A549 treated with Mapracorat at 1 μM for 4 hours (cell line): ENCODE measurements around the gene CEND1. TPM values are rescaled to one million over a fixed set of nuclear protein-coding genes. Genes with fewer than 3 reads are reported as not detected.

ENCODE experiments used
- total RNA-seq: library from RNA; stranded (reverse); fragments of 200-300 nt; extraction: Qiagen RNA extraction; gene quantifications from 5 replicates; pipeline ENCODE4 v1.2.3, GENCODE V29; 2022

CEND1 gene
- total RNA-seq = 1.9 to 2.7 TPM (median 2.2 TPM) in 5 replicates

DNA sequence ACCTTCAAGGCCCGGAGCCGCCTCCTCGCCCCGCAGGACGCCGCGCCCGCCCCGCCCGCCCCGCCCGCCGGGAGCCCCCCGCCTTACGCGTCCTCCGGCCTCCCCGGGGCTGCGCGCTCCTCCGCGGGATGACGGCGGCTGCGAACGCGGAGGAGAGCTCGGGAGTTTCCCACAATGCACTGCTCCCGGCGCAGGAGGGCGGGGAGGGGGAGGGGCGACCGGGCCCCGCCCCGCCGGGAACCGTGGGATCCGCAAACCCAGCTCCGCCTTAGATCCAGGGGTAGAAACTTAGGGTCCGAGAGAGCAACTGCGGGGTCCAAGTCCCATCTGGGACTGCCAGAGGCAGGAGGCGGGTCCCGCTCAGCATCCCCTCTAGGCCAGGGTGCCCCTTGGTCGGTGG, at the start of gene CEND1:
Gene CEND1 (minus strand): TSS at position 148 of the 400 bp plus-strand sequence. CDS start 1,514 bp downstream, outside the sequence.

DNA sequence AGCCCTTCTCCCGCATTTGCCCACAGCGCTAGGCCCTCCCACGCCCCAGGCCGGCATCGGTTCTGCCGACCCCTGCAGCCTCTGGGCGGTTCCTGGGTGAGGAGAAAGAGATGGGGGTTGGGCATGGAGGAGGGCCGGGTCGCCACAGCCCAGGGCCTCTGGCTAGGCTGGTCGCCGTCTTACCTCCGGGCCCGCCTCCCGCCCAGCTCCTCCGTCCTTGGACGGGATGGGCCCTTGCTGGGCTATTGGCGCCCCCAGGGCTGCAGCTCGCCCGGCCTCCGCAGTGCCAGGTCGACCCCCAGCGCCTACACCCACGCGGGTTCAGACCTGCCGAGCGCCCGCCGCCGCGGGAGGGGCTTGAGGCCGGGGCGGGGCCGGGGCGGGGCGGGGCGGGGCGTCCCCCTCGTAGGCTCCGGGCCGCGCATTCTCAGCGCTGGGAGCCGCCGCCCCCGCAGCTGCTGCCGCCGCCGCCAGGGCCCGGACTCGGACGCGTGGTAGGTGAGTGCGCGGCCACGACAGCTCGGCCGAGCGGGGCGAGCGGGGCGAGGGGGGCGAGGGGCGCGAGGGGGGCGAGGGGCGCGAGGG, 42.7 kb upstream of the CEND1 start, which contains the start of gene CD151:
Gene CD151 (plus strand): TSS at position 424 of the 585 bp plus-strand sequence. CDS start 3,118 bp downstream, outside the sequence.

DNA sequence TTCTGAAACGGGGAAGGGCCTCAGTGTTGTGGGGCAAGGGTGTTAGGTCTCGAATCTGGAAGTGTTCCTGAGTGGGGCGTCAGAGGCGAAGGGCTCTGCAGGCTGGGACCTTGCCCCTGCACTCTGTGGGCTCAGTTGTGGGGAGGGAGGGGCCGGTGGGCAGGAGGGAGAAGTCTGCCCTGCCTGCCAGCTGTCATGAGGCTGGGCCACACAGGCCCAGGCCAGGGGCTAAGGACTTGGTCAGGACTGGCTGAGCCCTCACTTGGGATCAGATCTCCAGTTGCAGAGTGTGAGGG, 38.0 kb upstream of the CEND1 start, which contains the start of gene CRACR2B:
Gene CRACR2B (plus strand): TSS at position 23 of the 296 bp plus-strand sequence. CDS start 689 bp downstream, outside the sequence.

DNA sequence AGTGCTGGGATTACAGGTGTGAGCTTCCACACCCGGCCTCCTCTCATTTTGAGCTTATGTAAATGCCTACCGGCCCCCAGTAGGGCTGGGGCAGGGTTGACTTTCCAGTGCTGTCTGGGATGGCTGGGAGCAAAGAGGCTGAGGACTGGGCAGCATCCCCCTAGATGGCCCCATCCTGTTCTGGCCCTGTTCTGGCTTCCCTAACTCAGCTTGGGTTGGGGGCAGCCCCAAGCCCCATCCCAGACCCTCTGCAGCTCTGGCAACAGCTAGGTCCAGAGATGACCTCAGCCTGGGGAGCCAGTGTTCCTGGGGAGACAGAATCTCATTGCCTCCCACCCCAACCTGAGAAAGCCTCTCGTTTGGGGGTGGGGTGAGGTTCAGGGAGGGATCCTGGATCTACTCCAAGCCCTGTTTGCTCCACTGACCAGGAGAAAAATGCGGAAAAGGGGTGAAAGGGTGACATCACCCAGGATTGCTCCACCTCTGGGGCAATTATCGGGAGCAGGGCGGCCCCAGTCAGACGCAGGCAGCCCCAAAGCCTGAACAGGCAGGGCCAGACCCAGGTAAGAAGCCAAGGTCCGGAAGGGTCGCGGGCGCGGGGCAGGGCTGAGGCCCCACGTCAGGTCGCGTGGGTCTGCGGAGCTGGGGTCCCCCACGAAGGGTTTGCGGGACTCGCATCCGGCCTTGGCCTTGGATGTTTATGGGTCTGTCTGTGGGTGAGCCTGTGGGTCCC, 28.7 kb upstream of the CEND1 start, which contains the start of gene PNPLA2:
Gene PNPLA2 (plus strand): TSS at position 519 of the 733 bp plus-strand sequence. CDS start 805 bp downstream, outside the sequence.

DNA sequence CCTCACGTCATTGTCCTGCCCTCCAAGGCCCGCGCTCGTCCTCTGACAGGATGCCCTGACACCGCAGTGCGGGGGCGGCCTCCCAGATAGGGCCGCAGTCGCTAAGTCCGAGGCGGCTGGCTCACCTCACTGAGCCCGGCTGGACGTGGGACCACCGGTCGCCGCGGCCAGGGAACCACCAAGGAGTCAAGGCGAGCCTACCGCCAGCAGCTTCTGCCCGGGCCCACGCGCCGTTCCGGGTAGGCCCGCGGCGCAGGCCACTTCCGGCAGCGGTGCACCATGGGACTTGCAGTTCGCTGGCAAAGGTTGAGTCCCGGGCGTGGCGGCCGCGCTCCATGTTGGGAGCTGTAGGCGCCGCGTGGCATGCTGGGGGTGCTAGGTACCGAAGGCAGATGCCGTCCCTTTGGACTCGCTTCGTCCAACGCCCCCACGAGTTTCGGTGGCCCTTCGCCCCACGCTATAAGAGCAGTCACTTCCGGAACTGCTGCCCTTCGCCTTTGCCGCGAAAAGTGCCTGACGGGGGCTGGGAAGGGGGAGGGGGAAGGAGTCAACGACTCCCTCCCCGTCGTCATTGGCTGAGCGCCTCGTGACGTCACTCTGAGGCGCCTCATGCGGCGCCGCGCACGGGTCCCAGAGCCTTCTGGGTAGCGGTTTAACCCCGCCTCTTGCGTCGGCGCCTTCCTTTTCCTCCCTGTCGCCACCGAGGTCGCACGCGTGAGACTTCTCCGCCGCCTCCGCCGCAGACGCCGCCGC, 19.6 kb upstream of the CEND1 start, which contains the start of gene RPLP2:
Gene RPLP2 (plus strand): TSS at position 681 of the 753 bp plus-strand sequence. CDS start 268 bp downstream, outside the sequence.

DNA sequence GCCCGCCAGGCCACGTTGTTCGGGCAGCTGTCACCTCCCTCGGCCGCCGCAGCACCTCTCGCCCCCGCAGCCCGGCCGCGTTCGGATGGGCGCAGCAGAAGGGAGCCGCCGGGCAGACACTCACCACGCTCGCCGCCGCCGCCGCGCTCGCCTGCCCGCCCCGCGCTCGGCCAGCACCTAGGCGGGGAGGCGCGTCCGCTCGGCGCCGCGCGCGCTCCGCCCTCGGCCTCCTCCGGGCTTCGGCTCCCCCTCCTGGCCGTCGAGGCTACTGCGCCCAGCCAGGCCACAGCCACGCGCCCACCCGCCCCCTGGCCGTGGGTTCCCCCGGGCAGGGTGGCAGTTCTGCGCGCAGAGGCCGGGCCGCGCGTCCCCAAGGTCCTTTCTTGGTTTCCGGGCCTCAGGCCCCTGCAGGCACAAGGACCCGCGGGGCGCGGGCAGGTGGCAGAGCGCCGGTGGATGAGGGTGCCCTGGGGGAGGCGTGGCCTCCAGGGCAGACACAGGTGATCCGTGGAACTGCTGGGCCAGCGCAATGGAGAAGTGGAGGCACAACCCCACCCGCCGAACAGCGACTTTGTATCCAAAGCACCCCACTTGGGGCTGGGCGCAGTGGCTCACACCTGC, 8.3 kb upstream of the CEND1 start, which contains the start of gene SLC25A22:
Gene SLC25A22 (minus strand): TSS at position 189 of the 621 bp plus-strand sequence. CDS start 3,275 bp downstream, outside the sequence.

DNA sequence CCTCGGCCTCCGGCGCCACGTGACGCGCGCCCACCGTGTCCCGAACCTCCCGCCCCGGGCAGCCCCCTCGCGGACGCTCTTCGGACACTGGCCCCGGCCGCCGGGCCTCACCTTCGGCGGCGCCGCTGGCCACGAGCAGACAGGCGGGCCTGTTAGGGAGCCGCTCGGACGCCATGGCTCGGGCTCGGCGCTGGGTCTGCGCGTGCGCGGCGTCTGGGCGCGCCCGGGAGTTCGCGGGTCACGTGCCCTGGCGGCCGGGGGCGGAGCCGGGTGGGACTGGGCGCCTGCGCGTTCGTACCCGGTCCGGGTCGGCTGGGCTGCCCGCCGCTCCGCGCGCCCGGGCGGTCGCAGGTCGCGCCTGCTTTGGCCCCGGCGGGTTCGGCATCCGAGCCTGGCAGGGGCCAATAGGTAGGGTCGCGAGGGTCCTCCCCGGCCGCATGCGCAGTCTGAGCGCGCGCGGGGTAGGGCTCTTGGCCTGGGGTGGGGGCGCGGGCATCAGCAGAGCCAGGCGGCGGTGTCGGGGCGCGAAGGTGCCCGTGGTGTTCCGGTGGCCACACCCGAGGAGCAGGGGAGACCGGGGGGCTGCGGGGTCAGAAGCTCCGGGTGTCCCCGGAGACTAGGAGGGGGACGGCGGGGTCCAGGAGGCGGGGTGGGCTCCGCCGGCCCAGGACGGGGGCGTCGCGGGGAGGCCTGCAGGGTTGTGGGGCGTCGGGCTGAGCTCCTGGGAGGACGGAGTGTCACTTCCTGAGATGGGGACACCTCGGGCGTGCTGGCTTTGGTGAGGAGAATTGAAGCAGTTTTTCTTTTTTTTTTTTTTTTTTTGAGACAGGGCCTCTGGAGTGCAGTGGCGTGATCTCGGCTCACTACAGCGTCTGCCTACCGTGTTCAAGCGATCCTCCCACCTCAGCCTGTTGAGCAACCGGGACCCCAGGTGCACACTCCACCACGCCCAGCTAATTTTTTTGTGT, 12.3 kb downstream of the CEND1 start, which contains the start of gene GATD1:
Gene GATD1 (minus strand): TSS at position 200 of the 968 bp plus-strand sequence. CDS start 25 bp downstream, at position 175.

GRCh38 chr11:747158-748006, 42.5 kb downstream of the CEND1 start, which contains the start of gene TALDO1:
Gene TALDO1, plus strand, starts transcription at chr11:747464. Its CDS starts 18 bp downstream, at chr11:747482.

Other genes starting within 250 kb of the CEND1 start
- gene LMNTD2, start 229.4 kb downstream of the CEND1 start, total RNA-seq = 2.0 to 3.0 TPM (median 2.7 TPM) in 5 replicates
- 39.7 to 54.5 TPM (median 51.0 TPM) in 5 replicates for gene RASSF7, start 229.1 kb downstream of the CEND1 start, total RNA-seq
- 26.6 to 36.8 TPM (median 36.2 TPM) in 5 replicates for gene PHRF1, start 213.6 kb downstream of the CEND1 start, total RNA-seq
- gene IRF7, start 174.1 kb downstream of the CEND1 start, total RNA-seq = 5.0 to 7.9 TPM (median 6.0 TPM) in 5 replicates
- 0.06 to 0.26 TPM (median 0.18 TPM) in 4 of 5 replicates, not detected in the other for gene CDHR5, start 165.1 kb downstream of the CEND1 start, total RNA-seq
- not detected in 5 replicates for gene SCT, start 162.9 kb downstream of the CEND1 start, total RNA-seq
- gene DRD4, start 152.8 kb downstream of the CEND1 start, total RNA-seq = 0.09 to 0.64 TPM (median 0.32 TPM) in 5 replicates
- 24.1 to 34.9 TPM (median 32.0 TPM) in 5 replicates for gene DEAF1, start 94.9 kb downstream of the CEND1 start, total RNA-seq
- 7.6 to 12.4 TPM (median 8.4 TPM) in 5 replicates for gene TMEM80, start 94.3 kb downstream of the CEND1 start, total RNA-seq
- gene EPS8L2, start 83.9 kb downstream of the CEND1 start, total RNA-seq = 68.5 to 140 TPM (median 124 TPM) in 5 replicates
- 389 to 446 TPM (median 405 TPM) in 5 replicates for gene TALDO1, start 42.6 kb downstream of the CEND1 start, total RNA-seq
- gene GATD1, start 12.6 kb downstream of the CEND1 start, total RNA-seq = 34.1 to 52.3 TPM (median 47.9 TPM) in 5 replicates
- 21.8 to 38.2 TPM (median 32.3 TPM) in 5 replicates for gene SLC25A22, start 8.2 kb upstream of the CEND1 start, total RNA-seq
- 9.5 to 16.4 TPM (median 14.6 TPM) in 5 replicates for gene PIDD1, start 15.1 kb upstream of the CEND1 start, total RNA-seq
- gene RPLP2, start 19.9 kb upstream of the CEND1 start, total RNA-seq = 1,691 to 2,493 TPM (median 2,369 TPM) in 5 replicates
- gene PNPLA2, start 28.8 kb upstream of the CEND1 start, total RNA-seq = 41.0 to 62.3 TPM (median 56.7 TPM) in 5 replicates
- gene CRACR2B, start 37.8 kb upstream of the CEND1 start, total RNA-seq = 4.0 to 6.3 TPM (median 5.2 TPM) in 5 replicates
- gene CD151, start 42.9 kb upstream of the CEND1 start, total RNA-seq = 806 to 852 TPM (median 825 TPM) in 5 replicates
- gene POLR2L, start 52.4 kb upstream of the CEND1 start, total RNA-seq = 607 to 738 TPM (median 630 TPM) in 5 replicates
- 128 to 207 TPM (median 190 TPM) in 5 replicates for gene TSPAN4, start 52.8 kb upstream of the CEND1 start, total RNA-seq
- 71.0 to 76.7 TPM (median 73.6 TPM) in 5 replicates for gene CHID1, start 120.7 kb upstream of the CEND1 start, total RNA-seq
- gene AP2A2, start 135.8 kb upstream of the CEND1 start, total RNA-seq = 32.5 to 39.1 TPM (median 37.7 TPM) in 5 replicates
- 0.01 to 0.02 TPM in 2 of 5 replicates, not detected in the others for gene MUC6, start 246.6 kb upstream of the CEND1 start, total RNA-seq